Glutamatergic neuron (in vitro differentiated cells): ENCODE results near the gene PNCK. TPM values are rescaled to one million over a fixed set of nuclear protein-coding genes. Genes with fewer than 3 reads are reported as not detected.

Experiments used
- DNase-seq: peaks from one replicate; pipeline ENCODE4 v3.0.0; 2022
- H3K27ac Mint-ChIP-seq: one replicate; pipeline ENCODE4 v1.8.0; 2020; ENCODE audit warnings: mild to moderate bottlenecking, mixed read lengths, inconsistent platforms; ENCODE audit not compliant: unreplicated experiment
- H3K27me3 Mint-ChIP-seq: one replicate; pipeline ENCODE4 v1.8.0; 2020; ENCODE audit warnings: mild to moderate bottlenecking, moderate library complexity, mixed read lengths, inconsistent platforms; ENCODE audit not compliant: unreplicated experiment
- H3K36me3 Mint-ChIP-seq: one replicate; pipeline ENCODE4 v1.8.0; 2020; ENCODE audit warnings: mild to moderate bottlenecking, mixed read lengths, inconsistent platforms; ENCODE audit not compliant: unreplicated experiment
- H3K4me1 Mint-ChIP-seq: one replicate; pipeline ENCODE4 v1.8.0; 2020; ENCODE audit warnings: mild to moderate bottlenecking, low read depth, mixed read lengths, inconsistent platforms; ENCODE audit not compliant: unreplicated experiment
- H3K4me3 Mint-ChIP-seq: one replicate; pipeline ENCODE4 v1.8.0; 2020; ENCODE audit warnings: mild to moderate bottlenecking, mixed read lengths, inconsistent platforms; ENCODE audit not compliant: unreplicated experiment
- H3K9me3 Mint-ChIP-seq: one replicate; pipeline ENCODE4 v1.8.0; 2020; ENCODE audit warnings: mild to moderate bottlenecking, moderate library complexity, mixed read lengths, inconsistent platforms; ENCODE audit not compliant: unreplicated experiment
- CTCF ChIP-seq: fragments of 200-600 bp; sonication (generic); IDR thresholded peaks from one replicate; pipeline ENCODE4 v1.5.0; 2021; ENCODE audit not compliant: partially characterized antibody, unreplicated experiment
- total RNA-seq: library from RNA; stranded (reverse); fragmentation: NEBNext Ultra II Directional; extraction: Animal tissue kit (Norgen Biotek cat#: 25700); gene quantifications from one replicate; pipeline ENCODE4 v1.2.1, GENCODE V29; 2021; ENCODE audit not compliant: unreplicated experiment

Gene PNCK
- total RNA-seq, 1 donor from 2014 or later = 4.3 TPM

- H3K4me1 Mint-ChIP-seq = peaks cover 6% of the 10 kb centered on the region
- no peak for TF ChIP-seq CTCF
- no peak for DNase-seq
Measured at GRCh38 chrX:153637121-153638040, 36.2 kb downstream of the PNCK start.

GRCh38 chrX:153636716-153637115 is 36.9 kb downstream of the PNCK start:
- no peaks in the 10 kb centered on the region for H3K9me3 Mint-ChIP-seq
- DNase-seq = no peak
- TF ChIP-seq CTCF = no peak
- peaks cover 6% of the 10 kb centered on the region for H3K4me1 Mint-ChIP-seq
- H3K27ac Mint-ChIP-seq = no peak overlapping the region
- H3K4me3 Mint-ChIP-seq = no peak overlapping the region
- no peaks in the 10 kb centered on the region for H3K27me3 Mint-ChIP-seq
- H3K36me3 Mint-ChIP-seq = no peaks in the 10 kb centered on the region

More at GRCh38 chrX:153637121-153638040, 36.2 kb downstream of the PNCK start:
- Mint-ChIP-seq H3K36me3 (no peaks in the 10 kb centered on the region), H3K9me3 (no peaks in the 10 kb centered on the region), H3K4me3 (no peak overlapping the region), H3K27me3 (no peaks in the 10 kb centered on the region), H3K27ac (no peak overlapping the region)

GRCh38 chrX:153635788-153636668 is 37.6 kb downstream of the PNCK start:
- H3K4me1 Mint-ChIP-seq = peaks cover 2% of the 10 kb centered on the region
- H3K27me3 Mint-ChIP-seq = no peaks in the 10 kb centered on the region
- TF ChIP-seq CTCF = no peak
- H3K4me3 Mint-ChIP-seq = no peak overlapping the region
- no peaks in the 10 kb centered on the region for H3K9me3 Mint-ChIP-seq
- no peak overlapping the region for H3K27ac Mint-ChIP-seq
- peak; percentile 34 for DNase-seq
- H3K36me3 Mint-ChIP-seq = peaks cover 4% of the 10 kb centered on the region

- no peak overlapping the region for H3K4me3 Mint-ChIP-seq
- no peaks in the 10 kb centered on the region for H3K4me1 Mint-ChIP-seq
- H3K27ac Mint-ChIP-seq = no peak overlapping the region
- no peaks in the 10 kb centered on the region for H3K9me3 Mint-ChIP-seq
- no peak for TF ChIP-seq CTCF
- peaks cover 6% of the 10 kb centered on the region for H3K36me3 Mint-ChIP-seq
- H3K27me3 Mint-ChIP-seq = no peaks in the 10 kb centered on the region
- DNase-seq = no peak
Measured at GRCh38 chrX:153635388-153635787, 38.2 kb downstream of the PNCK start.
